Motor neuron (in vitro differentiated cells): ENCODE data around the gene VSTM4. TPM values are rescaled to one million over a fixed set of nuclear protein-coding genes. Genes with fewer than 3 reads are reported as not detected.

Source experiments
- ATAC-seq, 8 experiments: fragments of 200-7000 bp; cut with Tn5 transposase; replicated peaks in 6 of 8; 2 replicates each; pipeline ENCODE4 v1.8.0; 2021; ENCODE audit warnings: mild to moderate bottlenecking in 8 of 8, moderate library complexity in 8 of 8
- H3K27ac ChIP-seq, 2 donors: fragments of 250-450 bp; sonication (Bioruptor Pico); 2 replicates each; pipeline ENCODE4 v1.9.0; 2021; ENCODE audit warnings: antibody characterized with exemption in 2 of 2, mild to moderate bottlenecking in 2 of 2, moderate library complexity in 1 of 2
- H3K4me1 ChIP-seq, 2 donors: fragments of 250-450 bp; sonication (Bioruptor Pico); replicated peaks in 1 of 2; 2 replicates each; pipeline ENCODE4 v1.6.1; 2021; ENCODE audit warnings: antibody characterized with exemption in 2 of 2, mild to moderate bottlenecking in 2 of 2, moderate library complexity in 1 of 2
- H3K4me3 ChIP-seq, 5 donors: fragments of 250-450 bp; sonication (Bioruptor Pico); 2 replicates each; pipeline ENCODE4 v1.9.0; 2021; ENCODE audit warnings: antibody characterized with exemption in 5 of 5, mild to moderate bottlenecking in 5 of 5, moderate library complexity in 4 of 5
- WGBS, 10 experiments: fragments of 450-650 bp; shearing (Covaris generic); methylation state at CpG; one replicate each; pipeline ENCODE4 v1.0.0; 2022; 5-methylcytosine and 5-hydroxymethylcytosine counted together
- in situ Hi-C, 9 experiments: fragments of 400-800 bp; cut with MboI; loops; one replicate each; pipeline ENCODE4 v1.15.0; 2021; ENCODE audit warnings: low sequenced_read_pairs in 9 of 9, low pct_unique_long_range_greater_than_20kb in 2 of 9; ENCODE audit not compliant: unreplicated experiment in 9 of 9
- total RNA-seq, 8 experiments: library from RNA; unstranded; fragments of 300-600 nt; gene quantifications; 2 replicates each; pipeline versions ENCODE4 v1.2.3 to v1.2.4, GENCODE V29; 2022

VSTM4 gene
- total RNA-seq, 8 experiments from 2014 or later, result 0.24 to 19.0 (median 2.0) TPM

GRCh38 chr10:48990226-48990625 lies 125.1 kb downstream of the VSTM4 start:
- no peak for ATAC-seq
- H3K4me3 ChIP-seq, result no peak overlapping the region
- in situ Hi-C loops, result loop anchor here in 1 of 9 experiments (25.0 kb wide), 1 partner anchor 172 kb away; no protein-coding TSS in a partner anchor

GRCh38 chr10:48985621-48986158 lies 129.6 kb downstream of the VSTM4 start:
- Histone ChIP-seq H3K4me1 (peaks cover 12 to 22% of the 10 kb centered on the region in 2 donors), H3K27ac (no peak overlapping the region), H3K4me3 (no peak overlapping the region)
- no peak for ATAC-seq
- 20 to 70% methylated on average over 1 to 2 of the region's 7 CpGs; no CpG with 5 or more reads in 8 of the 10 experiments for WGBS, 10 experiments
- in situ Hi-C loops, result loop anchor here in 1 of 9 experiments (25.0 kb wide), 1 partner anchor 177 kb away; no protein-coding TSS in a partner anchor

More at GRCh38 chr10:48990226-48990625, 125.1 kb downstream of the VSTM4 start:
- no peak overlapping the region for H3K27ac ChIP-seq
- no peaks in the 10 kb centered on the region for H3K4me1 ChIP-seq
- WGBS, 10 experiments, result 9 to 100% (median 78%) methylated on average over 1 of the region's 1 CpG; no CpG with 5 or more reads in 1 of the 10 experiments

- ATAC-seq, result peak in 5 of 8 experiments; percentile 55 to 93 (median 92)
- in situ Hi-C loops, result loop anchor here in 1 of 9 experiments (25.0 kb wide), 1 partner anchor 179 kb away; no protein-coding TSS in a partner anchor
- WGBS, 10 experiments, result 48 to 100% (median 73%) methylated on average over 2 to 3 of the region's 5 CpGs; no CpG with 5 or more reads in 5 of the 10 experiments
- Histone ChIP-seq H3K4me3 (no peak overlapping the region), H3K27ac (peak overlapping the region in 1 of 2 donors; percentile 62), H3K4me1 (peaks cover 12 to 22% of the 10 kb centered on the region in 2 donors)
Observed at GRCh38 chr10:48983648-48984351, 131.5 kb downstream of the VSTM4 start.

- ATAC-seq, result peak in 3 of 8 experiments; percentile 27 to 64 (median 47)
- no peak overlapping the region for H3K4me3 ChIP-seq
- no peak overlapping the region for H3K27ac ChIP-seq
- H3K4me1 ChIP-seq, result peaks cover 12 to 22% of the 10 kb centered on the region in 2 donors
- in situ Hi-C loops, result loop anchor here in 1 of 9 experiments (25.0 kb wide), 1 partner anchor 180 kb away; no protein-coding TSS in a partner anchor
- WGBS, 10 experiments, result 19 to 100% (median 68%) methylated on average over 1 to 4 of the region's 5 CpGs; no CpG with 5 or more reads in 3 of the 10 experiments
Observed at GRCh38 chr10:48982584-48982983, 132.7 kb downstream of the VSTM4 start.

- Histone ChIP-seq H3K4me3 (no peak overlapping the region), H3K4me1 (peaks cover 12 to 22% of the 10 kb centered on the region in 2 donors), H3K27ac (no peak overlapping the region)
- 0 to 60% (median 17%) methylated on average over 1 to 8 of the region's 12 CpGs; no CpG with 5 or more reads in 3 of the 10 experiments for WGBS, 10 experiments
- in situ Hi-C loops, result loop anchor here in 1 of 9 experiments (25.0 kb wide), 1 partner anchor 181 kb away; no protein-coding TSS in a partner anchor
- ATAC-seq, result peak; percentile 50 to 98 (median 82)
Observed at GRCh38 chr10:48981310-48981907, 133.9 kb downstream of the VSTM4 start.

- no peak for ATAC-seq
- no peak overlapping the region for H3K4me3 ChIP-seq
- peaks cover 0 to 8% of the 10 kb centered on the region in 2 donors for H3K4me1 ChIP-seq
- in situ Hi-C loops, result loop anchor here in 1 of 9 experiments (25.0 kb wide), 1 partner anchor 184 kb away; no protein-coding TSS in a partner anchor
- WGBS, 10 experiments, result 40 to 100% (median 87%) methylated on average over 1 to 3 of the region's 5 CpGs; no CpG with 5 or more reads in 4 of the 10 experiments
- no peak overlapping the region for H3K27ac ChIP-seq
Observed at GRCh38 chr10:48978318-48978717, 137.0 kb downstream of the VSTM4 start.

- no peak overlapping the region for H3K4me3 ChIP-seq
- in situ Hi-C loops, result loop anchor here in 1 of 9 experiments (25.0 kb wide), 1 partner anchor 186 kb away; no protein-coding TSS in a partner anchor
- no peak overlapping the region for H3K27ac ChIP-seq
- H3K4me1 ChIP-seq, result no peaks in the 10 kb centered on the region
- ATAC-seq, result peak in 1 of 8 experiments; percentile 71
Observed at GRCh38 chr10:48976196-48976595, 139.1 kb downstream of the VSTM4 start.

GRCh38 chr10:48974510-48975156 lies 140.7 kb downstream of the VSTM4 start:
- Histone ChIP-seq H3K27ac (no peak overlapping the region), H3K4me3 (no peak overlapping the region), H3K4me1 (no peaks in the 10 kb centered on the region)
- in situ Hi-C loops, result loop anchor here in 1 of 9 experiments (25.0 kb wide), 1 partner anchor 188 kb away; no protein-coding TSS in a partner anchor
- 40 to 100% (median 79%) methylated on average over 1 to 9 of the region's 12 CpGs; no CpG with 5 or more reads in 3 of the 10 experiments for WGBS, 10 experiments
- peak in 2 of 8 experiments; percentile 93 to 96 for ATAC-seq

GRCh38 chr10:48973065-48973464 lies 142.3 kb downstream of the VSTM4 start:
- H3K4me3 ChIP-seq, result no peak overlapping the region
- no peaks in the 10 kb centered on the region for H3K4me1 ChIP-seq
- H3K27ac ChIP-seq, result no peak overlapping the region
- 0 to 100% (median 100%) methylated on average over 1 to 3 of the region's 5 CpGs; no CpG with 5 or more reads in 3 of the 10 experiments for WGBS, 10 experiments
- in situ Hi-C loops, result no loop called here
- ATAC-seq, result peak in 1 of 8 experiments; percentile 52

- no peak for ATAC-seq
- in situ Hi-C loops, result no loop called here
- WGBS, 10 experiments, result 40 to 100% (median 91%) methylated on average over 1 to 4 of the region's 4 CpGs
- no peak overlapping the region for H3K4me3 ChIP-seq
- no peak overlapping the region for H3K27ac ChIP-seq
- no peaks in the 10 kb centered on the region for H3K4me1 ChIP-seq
Observed at GRCh38 chr10:48970654-48971053, 144.7 kb downstream of the VSTM4 start.

- Histone ChIP-seq H3K4me3 (no peak overlapping the region), H3K4me1 (no peaks in the 10 kb centered on the region), H3K27ac (no peak overlapping the region)
- WGBS, 10 experiments, result 51 to 90% (median 76%) methylated on average over 2 to 7 of the region's 14 CpGs; no CpG with 5 or more reads in 6 of the 10 experiments
- in situ Hi-C loops, result no loop called here
- no peak for ATAC-seq
Observed at GRCh38 chr10:48970046-48970445, 145.3 kb downstream of the VSTM4 start.

GRCh38 chr10:48968036-48968435 lies 147.3 kb downstream of the VSTM4 start:
- no peak for ATAC-seq
- no peak overlapping the region for H3K4me3 ChIP-seq
- H3K4me1 ChIP-seq, result no peaks in the 10 kb centered on the region
- H3K27ac ChIP-seq, result no peak overlapping the region
- WGBS, 10 experiments, result 50 to 100% methylated on average over 1 of the region's 3 CpGs; no CpG with 5 or more reads in 8 of the 10 experiments
- in situ Hi-C loops, result no loop called here
